Measurements from ENCODE around the gene CRP.
"Not testable (repeated sequence)": the region's sequence is repeated elsewhere in the genome, so short reads cannot be mapped to it uniquely, and the experiment has no call there.

Gene CRP

DNA sequence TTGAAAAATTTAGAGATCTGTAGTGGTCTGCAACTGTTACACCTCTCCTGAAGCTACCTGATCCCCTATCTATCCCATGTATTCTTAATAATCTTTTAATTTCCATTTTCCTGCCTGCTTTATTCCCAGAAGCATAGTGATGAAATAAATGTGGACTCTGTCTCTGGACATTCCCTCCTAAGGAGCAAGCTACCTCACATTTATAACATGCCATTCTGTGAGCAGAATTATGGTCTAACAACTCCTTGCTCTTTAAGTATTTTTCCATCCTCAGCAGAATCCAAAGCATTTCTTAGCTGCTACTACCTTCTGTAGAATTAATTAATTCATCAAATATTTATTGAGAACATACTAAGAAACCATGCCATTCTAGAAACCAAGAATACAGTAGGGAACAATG, 15.1 kb downstream of the CRP start:
- FAIRE-seq: no peak

DNA sequence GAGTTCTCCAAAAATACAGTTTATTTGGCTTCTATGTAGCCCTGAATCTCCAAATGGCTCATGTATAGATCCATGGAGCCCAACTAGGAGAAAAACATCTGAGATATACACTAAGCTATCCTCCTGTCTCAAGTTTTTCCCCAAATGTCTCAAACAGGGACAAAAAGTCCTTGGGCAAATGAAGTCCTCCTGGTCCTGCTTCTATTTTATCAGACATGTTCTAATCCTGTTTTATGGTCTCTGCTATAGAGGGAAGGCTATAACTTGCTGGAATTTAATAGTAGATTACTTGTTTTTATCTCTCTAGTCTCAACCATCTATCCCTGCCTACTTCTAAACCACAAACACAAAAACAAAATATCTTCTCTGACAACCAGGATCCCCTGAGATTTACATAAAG, 26.9 kb downstream of the CRP start:
- FAIRE-seq: no peak

DNA sequence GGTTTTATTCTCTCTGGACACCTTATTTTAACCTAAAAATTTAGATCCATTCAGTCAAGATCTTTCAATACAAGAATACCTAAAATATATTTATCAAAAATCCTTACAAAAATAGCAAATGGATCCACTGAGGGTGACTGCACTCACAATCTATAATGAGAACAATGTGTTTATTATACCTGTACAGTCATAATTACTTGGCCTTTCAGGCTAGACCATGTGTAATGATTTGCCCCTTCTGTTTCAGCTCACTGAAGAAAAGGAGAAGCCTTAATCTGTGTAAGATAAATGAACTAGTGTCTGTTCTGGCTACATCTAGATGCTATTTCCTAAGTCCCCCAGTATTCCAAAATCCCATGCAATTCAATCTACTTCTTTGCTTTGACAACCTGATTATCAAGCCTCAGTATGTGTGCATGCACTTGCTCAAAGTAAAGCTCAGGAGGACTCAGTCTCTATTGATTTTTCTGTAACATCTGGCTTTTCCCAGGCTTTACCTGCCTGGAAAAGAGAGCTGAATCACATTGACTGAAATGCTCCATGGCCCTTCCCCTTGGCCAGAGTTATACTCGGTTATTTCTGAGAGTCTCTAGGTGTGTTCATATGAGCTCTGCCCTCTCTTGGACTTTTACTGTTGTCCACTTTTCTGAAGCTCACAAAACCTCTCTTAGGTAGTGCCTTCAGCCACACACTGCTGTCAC, 27.6 kb downstream of the CRP start:
- no peak for FAIRE-seq

DNA sequence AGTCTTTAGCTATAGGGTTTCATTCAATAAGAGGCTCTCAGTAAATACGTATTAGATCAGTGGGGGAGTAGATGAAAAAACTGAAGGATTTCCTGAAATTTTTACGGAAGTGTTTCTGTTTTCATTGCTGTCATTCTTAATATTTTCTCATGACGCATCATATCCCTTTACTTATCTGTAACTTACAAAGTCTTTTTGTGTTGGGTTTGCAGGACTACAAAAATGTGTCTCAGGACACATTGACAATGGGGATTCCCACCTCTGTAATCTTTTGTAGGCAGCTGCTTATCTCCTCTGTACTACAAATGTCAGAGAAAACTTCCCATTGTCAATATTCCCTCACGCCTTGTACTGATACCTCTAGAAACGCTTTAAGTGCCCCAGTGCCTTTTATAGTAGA, 35.5 kb downstream of the CRP start:
- FAIRE-seq: no peak

DNA sequence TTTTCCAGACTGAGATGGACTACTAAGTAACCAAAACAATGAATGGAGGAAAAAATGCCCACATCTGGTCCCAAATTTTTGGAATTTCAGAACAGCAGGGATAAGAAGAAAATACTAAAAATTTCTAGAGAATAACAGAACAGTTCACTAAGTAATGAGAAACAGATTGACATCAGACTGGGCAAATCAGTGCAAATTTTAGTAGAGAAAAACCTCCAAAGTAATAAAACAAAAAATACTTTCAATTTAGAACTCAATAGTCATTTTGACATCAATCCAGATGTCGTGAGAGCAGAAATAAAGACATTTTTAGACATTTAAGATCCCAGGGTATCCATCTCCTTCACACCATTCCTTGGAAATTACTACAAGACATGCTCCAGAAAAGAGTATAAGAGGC, 39.3 kb downstream of the CRP start:
- no peak for FAIRE-seq

DNA sequence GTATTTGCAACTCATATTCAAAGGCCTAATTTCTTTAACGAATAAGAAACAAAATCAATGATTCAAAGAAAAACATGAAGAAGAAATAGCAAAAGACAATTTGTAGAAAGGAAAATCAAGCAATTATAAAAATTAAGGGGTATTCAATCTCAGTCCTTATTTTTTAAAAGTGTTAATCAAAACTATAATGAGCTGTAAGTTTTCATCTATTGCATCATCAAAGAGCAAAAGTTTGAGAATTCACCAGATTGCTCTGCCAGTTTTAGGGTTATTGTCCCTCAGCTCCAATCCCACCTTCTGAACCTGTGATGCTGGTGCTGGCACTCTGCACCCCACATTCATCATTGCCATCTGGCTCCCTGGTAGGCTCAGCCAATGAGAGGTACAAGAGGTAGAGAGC, 42.0 kb downstream of the CRP start:
- FAIRE-seq: not testable (repeated sequence)

DNA sequence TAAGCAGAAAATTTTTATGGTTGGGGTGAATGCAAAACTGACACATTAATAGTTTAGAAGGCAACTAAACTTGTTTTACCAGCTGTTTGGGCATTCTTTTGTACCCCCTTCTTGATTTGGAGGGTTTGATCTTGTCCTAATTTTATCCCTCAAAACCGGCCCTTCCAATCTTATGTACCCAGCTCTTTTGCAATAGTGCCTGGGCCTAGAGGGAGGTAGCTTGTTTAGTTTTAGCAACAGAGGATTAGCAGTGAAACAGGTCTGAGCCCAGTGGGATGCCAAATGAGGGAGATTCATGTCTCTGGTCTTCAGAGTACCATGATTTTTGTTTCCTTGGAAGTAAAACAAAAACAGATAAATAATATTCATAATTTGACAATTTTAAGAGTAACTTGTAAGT, 45.1 kb downstream of the CRP start:
- no peak for FAIRE-seq

DNA sequence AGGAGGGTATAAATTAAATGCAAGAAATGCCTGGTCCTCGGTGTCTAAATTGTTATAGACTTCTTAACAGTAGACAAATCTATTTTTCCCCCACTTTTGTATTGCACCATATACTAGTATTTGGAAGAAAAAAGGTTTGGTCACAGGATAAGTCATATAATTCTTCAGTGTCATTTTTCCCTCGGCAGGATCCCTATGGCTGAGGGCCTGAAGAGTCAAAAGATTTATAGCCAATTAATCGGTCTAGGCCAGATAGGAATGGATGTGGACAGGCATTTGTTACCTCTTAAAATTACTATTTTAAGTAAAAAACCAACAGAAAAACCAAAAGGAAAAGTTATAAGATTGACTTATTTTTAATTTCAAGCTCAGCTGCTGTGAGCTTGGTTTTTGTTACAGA, 45.6 kb downstream of the CRP start:
- no peak for FAIRE-seq

DNA sequence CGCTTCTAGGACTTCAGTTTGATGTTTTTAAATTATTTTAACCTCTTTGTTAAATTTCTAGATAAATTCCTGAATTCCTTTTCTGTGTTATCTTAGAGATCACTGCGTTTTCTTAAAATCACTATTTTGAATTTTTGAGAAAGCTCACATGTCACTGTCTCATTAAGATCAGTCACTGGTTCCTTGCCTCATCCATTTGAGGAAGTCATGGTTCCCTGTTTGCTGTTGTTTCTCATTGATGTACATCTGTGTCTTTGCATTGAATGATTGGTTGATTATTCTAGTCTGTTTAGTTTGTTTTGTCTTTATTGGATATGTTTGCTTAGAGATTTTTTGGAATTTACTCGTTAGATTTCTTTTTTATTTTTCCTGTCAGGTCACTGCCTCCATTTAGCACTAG, 50.1 kb downstream of the CRP start:
- FAIRE-seq: no peak

DNA sequence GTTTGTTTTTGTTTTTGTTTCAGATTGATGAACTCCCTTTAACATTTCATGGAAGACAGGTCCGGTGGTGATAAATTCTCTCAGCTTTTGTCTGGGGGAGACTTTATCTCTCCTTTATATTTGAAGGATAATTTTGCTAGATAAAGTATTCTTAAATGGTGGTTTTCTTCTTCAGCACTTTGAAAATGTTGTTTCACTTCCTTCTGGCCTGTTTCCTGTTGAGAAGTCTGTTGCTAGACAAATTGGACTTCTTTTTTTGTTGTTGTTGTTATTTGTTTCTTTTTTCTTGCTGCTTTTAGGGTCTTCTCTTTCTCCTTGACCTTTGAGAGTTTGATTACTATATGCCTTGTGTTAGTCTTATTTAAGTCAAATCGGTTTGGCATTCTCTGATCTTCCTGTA, 50.8 kb downstream of the CRP start:
- FAIRE-seq: no peak

Data from colon (tissue), 2 donors.